GM12873 (cell line): ENCODE data around the gene ATP2B1.

Source experiments
- TF ChIP-seq, protein P1 (sequence below): IDR thresholded peaks from 2 replicates; pipeline ENCODE4 v1.5.1; 2012; ENCODE audit warnings: low read depth, mild to moderate bottlenecking, moderate library complexity, low read length, control low read depth; ENCODE audit not compliant: insufficient read depth; ENCODE audit errors: missing control alignments

Gene ATP2B1

GRCh38 chr12:89704457-89704856, 4.2 kb downstream of the ATP2B1 start:
- TF ChIP-seq, protein P1, sequence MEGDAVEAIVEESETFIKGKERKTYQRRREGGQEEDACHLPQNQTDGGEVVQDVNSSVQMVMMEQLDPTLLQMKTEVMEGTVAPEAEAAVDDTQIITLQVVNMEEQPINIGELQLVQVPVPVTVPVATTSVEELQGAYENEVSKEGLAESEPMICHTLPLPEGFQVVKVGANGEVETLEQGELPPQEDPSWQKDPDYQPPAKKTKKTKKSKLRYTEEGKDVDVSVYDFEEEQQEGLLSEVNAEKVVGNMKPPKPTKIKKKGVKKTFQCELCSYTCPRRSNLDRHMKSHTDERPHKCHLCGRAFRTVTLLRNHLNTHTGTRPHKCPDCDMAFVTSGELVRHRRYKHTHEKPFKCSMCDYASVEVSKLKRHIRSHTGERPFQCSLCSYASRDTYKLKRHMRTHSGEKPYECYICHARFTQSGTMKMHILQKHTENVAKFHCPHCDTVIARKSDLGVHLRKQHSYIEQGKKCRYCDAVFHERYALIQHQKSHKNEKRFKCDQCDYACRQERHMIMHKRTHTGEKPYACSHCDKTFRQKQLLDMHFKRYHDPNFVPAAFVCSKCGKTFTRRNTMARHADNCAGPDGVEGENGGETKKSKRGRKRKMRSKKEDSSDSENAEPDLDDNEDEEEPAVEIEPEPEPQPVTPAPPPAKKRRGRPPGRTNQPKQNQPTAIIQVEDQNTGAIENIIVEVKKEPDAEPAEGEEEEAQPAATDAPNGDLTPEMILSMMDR: no peak

DNA sequence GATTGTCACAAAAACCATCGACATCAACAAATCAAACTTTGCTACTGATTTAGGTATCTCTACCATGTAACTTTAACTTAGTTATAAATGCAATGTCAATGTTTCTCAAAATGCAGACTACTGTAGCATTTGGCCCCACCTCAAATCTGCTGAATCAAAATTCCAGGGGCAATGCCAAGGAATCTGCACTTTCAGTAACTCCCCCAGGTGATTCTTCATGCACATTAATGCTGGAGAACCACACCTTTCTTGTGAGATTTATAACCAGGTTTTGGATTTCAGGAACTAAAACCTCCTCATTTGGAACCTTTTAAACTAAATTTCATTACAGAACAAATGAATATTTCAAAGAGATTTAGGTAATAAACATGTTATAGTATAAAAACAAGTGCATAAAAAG, 4.9 kb downstream of the ATP2B1 start:
- TF ChIP-seq, protein P1: no peak

DNA sequence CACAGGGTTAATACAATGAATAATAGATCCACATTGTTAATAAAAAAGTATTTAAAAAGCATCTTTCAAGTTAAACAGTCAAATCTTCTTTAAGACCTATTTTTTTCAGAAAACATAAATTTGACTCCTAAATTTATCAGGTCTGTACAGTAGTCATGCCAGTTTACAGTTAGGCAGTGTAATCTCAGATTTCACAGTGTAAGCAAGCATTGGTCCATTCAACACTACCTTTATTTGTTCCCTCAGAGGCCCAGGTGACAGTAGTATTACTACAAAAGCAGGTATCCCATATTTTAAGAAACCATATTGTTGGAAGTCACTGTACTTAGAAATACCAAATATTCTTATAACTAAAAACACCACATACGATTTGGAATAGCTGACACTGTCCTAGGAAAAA, 6.1 kb downstream of the ATP2B1 start:
- TF ChIP-seq, protein P1: no peak

- TF ChIP-seq, protein P1: no peak
Observed at GRCh38 chr12:89701606-89702206, 6.9 kb downstream of the ATP2B1 start.

- TF ChIP-seq, protein P1: no peak
Observed at GRCh38 chr12:89700191-89700810, 8.3 kb downstream of the ATP2B1 start.

GRCh38 chr12:89698607-89699006, 10.0 kb downstream of the ATP2B1 start:
- TF ChIP-seq, protein P1: no peak

GRCh38 chr12:89697296-89697695, 11.3 kb downstream of the ATP2B1 start:
- TF ChIP-seq, protein P1: no peak
